Activated naive CD4-positive, alpha-beta T cell (primary cell): Measurements from ENCODE around the gene RSU1.

Experiments used
- DNase-seq, 4 experiments: peaks; one replicate each; lab custom pipeline; 2025; lab: John Stamatoyannopoulos, UW

The RSU1 gene

DNA sequence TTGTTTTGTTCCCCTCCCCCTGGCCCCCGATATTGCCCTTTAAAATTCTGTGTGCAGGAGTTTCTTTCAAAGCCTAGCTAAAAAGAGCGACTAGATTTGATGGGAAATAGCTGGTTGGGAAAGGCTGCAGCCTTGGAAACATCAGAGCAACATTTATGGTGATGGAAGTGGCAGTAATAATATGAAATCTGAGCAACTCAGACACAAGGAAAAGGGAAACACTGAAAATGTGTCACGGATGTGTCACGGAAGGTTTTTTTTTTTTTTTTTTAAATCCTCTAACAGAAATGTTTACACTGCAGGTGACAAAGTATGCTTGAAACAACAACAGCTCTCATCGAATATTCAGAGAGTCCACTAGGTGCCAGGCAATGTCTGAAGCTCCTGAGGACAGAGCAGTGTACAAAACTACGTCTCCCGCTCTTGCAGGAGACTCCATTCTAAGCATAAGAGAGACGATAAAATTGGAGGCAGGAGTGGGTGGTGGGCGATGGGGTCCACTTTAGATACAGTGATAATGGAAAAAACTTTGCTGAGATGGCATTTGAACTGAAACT, 143.0 kb downstream of the RSU1 start:
- DNase-seq = no peak

DNA sequence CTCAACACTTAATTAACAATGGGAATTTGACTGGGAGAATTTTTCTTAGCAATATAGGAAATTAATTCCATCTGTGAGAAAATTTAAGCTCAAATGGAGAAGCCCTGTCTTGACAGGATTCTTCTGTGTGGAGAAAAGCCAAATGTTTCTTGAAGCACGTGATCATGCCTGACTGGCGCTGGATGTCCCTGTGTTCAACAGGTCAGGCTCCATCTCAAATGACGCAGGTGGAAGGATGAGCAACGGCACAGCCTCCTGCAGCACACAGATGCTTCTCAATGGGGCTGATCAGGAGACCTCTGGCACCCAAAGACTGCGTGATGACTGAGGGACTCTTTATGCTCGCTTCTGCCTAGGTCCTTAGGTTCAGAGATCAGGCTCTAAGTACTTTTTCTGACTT, 143.8 kb downstream of the RSU1 start:
- no peak for DNase-seq

DNA sequence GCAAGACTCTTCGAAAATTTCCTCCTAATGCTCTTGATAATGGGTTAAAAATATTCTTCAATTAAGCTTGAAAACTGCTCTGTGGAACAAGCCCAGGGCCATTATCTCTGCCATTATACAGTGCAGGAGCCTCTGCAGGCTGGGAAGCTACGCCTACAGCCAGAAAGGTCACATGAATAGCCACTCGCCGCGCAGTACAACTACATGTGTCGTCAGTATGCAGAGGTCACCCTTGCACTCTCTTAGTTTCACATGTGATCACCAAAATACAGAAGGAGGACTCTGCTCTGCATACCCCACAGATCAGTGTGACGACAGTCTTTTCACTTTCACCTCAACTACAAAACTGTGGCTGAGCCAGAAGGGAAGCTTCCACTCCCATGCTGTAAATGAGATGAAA, 153.8 kb downstream of the RSU1 start:
- DNase-seq = no peak

DNA sequence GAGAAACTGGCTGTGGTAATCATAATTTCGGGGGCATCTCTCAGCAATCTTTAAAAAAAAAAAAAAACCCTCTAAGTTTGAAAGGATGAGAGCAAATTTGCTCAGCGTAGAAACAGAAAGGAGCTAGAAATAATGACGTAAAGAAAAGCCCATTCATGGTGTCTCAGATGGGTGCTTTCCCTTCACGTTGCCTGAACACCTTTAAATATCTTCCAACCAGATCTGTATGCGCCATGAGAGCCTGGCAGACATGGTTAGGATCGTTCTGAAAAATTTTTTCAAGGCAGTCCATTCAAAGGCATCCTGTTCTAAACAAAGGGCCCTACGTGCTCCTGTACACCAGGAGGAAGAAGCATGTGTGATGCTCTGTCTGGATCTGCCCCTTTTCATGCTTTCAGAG, 154.3 kb downstream of the RSU1 start:
- no peak for DNase-seq

DNA sequence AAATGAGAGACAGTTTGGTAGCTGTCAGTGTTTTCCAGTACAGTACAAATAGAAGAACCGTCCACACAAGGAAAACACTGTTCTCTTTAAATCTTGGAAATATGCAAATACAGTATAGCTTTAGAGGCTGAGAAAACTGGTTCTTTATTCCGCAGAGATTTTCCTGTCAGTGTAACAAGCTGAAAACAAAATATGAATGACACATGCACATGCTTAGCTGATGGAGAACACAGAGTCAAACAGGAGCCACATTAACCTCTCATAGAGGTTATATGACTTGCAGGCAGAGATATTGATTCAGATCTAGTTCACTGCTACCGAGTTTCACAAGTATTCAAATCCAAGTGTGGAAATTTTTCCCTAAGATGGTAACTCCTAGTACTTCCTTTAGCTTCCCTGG, 160.3 kb downstream of the RSU1 start:
- DNase-seq = no peak

DNA sequence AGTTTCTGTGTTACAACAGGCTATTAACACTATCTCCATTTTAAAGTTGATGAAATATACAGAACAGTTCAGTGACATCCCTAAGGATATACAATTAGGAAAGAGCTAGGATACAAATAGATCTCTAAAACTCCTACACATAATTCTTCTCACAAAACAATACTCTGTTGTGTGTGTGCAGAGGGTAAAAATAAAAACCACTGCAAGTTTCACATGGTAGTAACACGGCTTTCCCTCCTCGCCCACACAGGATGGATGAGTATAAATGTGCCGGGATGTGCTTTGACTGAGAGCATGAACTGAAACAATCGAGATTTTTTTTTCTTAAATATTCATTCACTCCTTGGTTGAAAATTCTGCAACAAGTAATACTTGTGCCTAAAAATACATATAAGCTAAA, 164.0 kb downstream of the RSU1 start:
- DNase-seq = no peak

DNA sequence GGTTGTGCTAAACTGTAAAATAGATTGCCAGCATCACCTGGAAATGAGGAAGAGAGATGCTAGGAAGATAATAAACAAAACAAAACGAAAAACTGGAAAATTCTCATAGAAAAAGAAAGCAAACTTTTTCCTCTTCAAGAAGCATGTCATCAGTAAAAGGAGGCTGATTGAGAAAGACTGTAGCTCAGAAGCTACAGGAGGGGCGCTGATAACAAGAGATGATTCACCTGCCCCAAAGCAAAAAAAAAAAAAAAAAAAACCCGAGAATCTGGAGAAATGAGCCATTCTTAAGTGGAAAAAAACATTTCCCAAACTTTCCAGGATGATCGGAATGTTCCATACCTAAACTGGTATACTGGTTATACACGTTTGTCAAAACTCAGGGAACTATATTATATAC, 165.1 kb downstream of the RSU1 start:
- DNase-seq = no peak

DNA sequence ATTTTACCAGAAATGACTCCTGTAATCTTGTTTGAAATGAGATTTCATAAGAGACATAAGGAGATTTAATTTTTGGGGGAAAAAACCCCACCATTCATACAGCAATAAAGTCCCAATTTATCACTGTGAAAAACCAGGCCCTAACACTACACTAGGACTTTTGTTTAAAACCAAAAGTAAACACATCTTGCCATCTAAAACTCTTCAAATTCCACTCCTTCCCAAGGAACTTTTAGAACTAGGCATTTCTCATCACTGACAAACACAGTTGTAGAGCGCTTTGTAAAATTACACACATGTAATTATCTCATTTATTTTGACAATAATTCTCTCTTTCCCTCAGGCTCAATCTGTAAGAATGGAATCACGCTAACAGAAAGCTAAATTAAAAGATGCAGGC, 167.5 kb downstream of the RSU1 start:
- no peak for DNase-seq

DNA sequence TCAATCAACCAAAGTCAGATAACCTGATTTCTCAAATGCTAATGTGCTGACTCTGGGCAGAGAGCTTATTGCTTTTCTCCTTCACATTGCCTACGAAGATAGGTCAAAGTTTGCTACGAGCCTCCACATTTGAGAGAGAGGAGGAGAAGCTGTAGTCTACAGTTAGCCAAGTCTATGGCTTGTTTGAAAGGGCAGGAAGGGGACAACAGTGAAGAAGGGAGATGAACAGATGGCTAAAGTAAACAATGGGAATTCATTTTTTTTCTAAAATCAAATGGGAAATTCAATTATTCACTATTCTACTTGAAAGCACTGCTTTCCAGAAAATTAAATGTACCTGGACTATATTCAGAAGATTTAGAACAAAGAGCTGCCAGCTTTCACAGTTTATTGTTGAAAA, 168.9 kb downstream of the RSU1 start:
- DNase-seq = no peak

DNA sequence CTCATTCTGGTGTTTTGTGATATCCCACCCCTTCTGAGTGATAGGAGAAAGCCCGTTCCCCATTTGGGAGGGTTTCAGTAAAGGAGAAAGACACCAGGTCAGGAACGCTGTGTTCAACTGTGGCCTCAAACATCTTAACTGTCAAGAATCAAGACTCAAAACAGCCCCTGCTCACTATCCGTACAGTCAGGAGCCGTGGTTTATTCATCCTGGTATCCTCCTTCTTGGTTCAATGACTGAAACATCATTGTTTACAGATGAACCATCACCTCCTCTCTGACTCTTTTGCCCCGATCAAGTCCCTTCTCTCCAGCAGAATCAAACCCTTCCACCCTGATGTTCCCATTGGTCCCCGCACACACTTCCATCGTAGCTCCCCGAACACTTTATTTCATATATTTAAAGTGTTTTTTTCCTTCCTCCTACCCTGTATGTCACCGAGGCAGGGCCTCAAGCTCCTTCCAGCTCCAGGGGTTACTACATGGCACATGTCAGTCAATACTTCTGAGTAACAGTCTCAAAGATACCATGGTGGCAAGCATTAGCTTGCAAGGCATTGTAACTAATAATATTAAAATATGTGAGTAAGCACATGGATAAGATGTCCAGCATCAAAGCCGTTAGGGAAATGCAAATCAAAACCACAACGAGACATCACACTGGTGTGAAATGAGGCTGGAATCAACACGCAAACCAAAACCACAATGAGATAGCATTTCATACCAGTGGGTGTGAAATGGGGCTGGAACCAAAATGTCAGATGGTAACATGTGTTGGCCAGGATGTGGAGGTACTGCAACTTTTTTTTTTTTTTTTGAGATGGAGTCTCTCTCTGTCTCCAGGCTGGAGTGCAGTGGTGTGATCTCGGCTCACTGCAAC, 170.8 kb downstream of the RSU1 start:
- no peak for DNase-seq

DNA sequence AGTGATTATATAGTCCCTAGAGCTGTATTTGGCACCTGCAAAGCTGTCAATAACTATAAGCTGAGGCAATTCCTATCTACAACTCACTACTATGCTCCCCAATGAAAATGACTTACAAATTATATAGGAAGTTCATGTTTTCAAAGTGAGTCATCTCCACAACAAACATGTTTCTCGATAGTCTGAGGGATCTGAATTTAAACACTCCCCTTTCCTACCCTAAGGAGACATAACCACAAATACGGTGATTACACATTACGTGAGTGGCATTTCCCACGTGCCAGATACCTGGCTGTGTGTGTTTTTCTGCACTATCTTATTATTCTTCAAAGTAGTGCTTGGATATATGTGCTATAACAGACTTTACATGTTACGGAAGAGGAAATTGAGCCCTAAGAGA, 173.1 kb downstream of the RSU1 start:
- DNase-seq = no peak

DNA sequence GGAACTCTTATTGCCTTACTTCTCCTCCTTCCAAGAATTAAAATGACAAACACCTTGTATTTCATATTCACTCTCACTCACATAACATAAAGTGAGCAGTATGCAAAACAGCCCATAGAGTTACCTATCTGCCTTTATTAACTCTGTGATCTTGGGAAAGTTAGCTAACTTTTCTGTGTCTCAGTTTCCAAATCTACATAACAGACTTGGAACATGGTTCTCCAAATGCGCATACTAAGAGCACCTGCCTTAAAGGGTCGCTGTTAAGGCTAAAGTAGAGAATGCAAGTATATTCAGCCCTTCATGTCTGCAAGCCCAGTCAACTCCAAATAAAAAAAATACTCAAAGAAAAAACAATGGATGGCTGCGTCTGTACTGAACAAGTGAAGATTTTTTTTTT, 173.7 kb downstream of the RSU1 start:
- no peak for DNase-seq

DNA sequence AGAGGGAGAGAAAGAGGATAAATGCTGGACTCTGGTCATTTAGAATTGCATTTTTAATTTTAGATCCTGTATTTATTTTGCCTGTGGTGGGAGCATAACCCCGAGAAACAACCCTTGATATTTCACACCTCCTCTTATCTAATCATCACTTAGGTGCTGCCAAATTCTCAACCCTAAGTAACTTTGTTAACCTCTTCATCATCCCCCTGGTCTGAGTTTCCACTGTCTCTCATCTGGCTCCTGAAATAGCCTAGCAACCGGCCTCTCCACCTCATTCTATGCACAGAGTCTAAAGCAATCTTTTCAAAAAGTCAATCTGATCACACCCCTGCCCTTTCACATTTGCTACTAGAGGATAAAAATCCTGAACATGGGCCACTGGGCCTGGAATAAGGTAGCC, 177.1 kb downstream of the RSU1 start:
- DNase-seq = no peak

DNA sequence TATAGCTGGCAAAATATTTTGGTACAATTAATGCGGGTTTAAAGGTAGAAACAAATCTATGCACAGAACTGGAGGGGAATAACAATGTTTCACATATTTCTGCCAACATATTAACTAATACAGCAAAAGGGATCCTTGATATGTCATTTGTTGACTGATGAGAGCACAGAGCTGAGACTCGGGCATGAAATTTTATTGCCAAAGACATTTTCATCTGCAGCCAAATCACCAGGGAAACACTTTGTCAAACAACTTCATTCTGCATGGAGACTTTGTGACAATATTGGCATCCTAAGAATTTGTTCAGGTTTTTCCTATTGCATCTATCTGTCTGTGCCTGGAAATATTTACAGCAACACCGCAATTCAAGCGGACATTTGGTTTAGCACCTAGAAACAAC, 177.8 kb downstream of the RSU1 start:
- DNase-seq = no peak

DNA sequence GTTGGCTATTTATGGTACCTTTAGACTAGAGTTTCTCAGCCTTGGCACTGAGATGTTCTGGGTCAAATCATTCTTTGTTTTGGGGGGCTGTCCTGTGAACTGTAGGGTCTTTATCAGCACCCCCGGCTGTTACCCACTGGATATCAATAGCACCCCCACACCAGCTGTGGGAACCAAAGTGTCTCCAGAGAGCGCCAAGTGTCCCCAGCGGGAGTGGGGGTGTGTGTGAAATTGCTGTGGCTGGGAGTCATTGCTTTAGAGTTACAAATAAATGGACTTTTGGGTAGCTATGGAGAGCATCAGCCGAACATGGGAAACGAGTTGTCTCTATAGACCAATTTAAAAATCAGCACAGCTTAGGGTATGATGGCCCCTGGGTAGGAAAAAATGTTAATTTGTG, 184.2 kb downstream of the RSU1 start:
- no peak for DNase-seq

DNA sequence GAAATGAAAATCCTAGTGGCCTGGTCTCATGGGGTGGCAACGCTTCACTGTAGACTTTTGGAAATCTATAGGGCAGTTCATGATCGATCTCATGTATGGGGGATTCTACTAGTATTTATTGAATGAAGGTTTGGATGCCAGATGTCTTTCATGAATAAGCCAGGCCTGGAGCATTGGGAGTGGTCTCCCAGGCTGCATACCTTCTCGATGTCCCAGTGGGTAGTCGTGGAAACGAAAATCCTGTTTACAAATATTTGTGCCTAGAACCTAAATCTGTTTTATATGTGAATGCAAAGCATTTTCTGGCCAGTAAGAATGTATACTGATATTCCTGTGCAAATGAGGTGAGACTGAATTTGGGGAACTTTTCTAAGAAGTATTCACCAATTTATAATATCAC, 190.5 kb downstream of the RSU1 start:
- DNase-seq = no peak

DNA sequence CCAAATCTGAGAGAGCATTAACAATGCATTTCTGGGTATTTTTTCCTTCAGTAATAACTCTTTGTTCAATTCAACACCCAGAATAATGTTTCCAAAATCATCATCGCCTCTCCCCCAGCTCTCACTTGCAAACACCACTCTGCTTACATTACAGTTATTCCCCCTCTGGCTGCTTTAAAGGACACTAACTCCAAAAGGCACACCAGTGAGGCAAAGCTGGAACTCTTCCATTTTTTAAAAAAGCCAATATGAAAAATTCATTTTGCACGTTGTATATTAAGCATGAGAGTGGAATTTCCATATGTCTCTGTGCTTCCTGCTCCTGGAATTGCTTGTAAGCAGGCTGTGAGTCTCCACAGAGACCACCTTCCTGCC, 204.3 kb downstream of the RSU1 start:
- DNase-seq = no peak

DNA sequence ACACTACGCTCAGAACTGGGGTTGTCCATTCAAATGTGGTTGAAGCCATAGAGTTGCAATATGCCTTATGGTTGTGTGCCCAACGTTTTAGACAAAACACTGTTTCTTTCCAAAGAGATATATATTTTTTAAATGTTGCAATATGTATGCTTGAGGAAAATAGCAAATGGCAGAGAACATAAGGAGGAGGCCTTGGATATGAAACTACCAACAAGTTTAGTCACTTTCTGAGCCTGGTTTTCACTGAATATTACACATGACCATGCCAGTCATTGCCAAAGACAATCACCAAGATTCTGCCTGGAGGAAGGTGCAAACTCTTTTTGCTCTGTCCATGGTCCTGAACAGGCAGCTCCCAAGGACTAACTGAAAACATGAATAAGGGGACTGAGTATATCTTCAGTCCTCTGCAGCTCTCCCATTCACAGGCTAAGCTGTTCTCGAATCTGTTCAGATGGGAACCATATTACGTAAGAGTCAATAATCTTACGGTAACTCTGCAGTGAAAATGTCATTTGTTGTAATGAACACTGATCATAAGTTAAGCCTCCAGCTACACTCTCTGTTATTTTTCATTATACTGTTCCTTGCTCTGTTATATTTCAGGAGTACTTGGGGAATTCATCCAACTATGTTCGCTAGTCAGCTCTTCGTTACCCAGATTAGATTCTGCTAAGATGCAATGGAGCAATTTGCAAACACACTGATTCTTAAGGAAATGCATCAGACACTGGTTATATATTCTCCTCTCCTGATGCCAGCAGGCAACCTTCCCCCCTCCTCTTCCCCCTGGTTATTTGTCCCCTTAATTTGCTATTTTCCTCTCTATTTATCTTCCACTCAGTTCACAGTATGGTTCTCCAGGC, 204.9 kb downstream of the RSU1 start:
- no peak for DNase-seq

DNA sequence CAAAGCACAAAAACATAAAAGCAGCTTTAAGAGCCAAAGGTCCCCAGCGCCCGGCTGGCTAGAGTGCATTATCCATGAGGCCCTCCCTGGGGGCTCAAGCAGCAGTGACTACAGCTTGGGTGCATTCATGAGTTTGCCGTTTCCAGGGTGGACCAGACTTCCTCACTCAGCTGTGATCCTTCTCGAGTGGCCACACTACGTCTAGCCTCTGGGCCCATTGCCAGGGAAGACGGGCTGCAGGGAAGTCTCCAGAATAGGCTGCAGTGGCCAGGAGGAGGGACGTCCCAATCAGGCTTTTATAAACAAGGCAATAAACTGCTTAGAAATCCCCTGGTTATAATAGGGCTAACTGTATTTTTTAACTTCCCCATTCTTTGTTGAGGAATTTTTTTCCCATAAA, 206.2 kb downstream of the RSU1 start:
- no peak for DNase-seq

DNA sequence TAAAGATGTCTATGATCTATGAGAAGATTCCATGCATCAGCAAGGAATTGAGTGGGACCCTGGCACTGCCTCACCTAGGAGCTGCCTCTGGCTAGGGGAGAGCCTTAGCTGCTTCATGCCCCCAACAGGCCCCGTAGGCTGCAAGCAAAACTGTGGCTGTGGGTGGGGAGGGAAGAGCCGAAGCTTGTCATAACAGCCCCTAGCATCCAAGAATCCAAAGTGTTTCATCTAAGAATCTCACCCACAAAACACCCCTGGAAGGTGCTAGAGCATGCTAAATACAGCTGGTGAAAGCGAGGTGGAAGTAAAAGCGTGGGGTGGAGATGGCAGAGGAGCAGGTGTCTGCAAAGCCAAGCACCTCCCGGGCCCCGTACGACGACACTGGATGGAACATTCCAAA, 208.0 kb downstream of the RSU1 start:
- DNase-seq = no peak

DNA sequence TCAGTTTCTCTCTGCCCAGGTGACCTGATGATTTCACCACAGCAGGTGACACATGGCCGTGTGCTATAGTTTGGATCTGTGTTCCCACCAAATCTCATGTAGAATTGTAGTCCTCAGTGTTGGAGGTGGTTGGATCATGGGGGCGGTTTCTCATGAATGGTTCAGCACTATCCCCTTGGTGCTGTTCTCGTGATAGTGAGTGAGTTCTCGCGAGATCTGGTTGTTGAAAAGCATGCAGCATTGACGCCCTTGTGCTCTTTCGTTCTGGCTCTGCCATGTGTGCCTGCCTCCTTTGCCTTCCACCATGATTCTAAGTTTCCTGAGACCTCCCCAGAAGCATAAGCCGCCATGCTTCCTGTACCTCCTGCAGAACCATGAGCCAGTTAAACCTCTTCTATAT, 210.3 kb downstream of the RSU1 start:
- no peak for DNase-seq

DNA sequence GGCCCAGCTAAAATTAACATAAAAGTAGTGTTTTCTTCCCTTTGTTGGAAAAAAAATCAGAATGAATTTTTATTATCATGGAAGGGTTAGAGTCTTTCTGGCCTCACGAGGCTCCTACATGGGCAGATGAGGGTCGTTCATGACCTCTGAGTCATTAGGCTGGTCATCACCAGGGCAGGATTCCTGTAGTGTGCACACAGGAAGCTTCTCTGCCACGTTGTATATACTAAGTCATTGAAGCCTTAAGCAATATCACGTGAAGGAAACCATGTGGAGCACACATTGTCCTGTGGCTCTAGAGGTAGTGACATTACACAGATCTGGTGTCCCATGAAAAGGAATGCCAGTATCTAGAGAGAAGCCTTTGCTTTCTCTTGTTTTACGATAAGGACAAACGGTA, 210.8 kb downstream of the RSU1 start:
- no peak for DNase-seq

DNA sequence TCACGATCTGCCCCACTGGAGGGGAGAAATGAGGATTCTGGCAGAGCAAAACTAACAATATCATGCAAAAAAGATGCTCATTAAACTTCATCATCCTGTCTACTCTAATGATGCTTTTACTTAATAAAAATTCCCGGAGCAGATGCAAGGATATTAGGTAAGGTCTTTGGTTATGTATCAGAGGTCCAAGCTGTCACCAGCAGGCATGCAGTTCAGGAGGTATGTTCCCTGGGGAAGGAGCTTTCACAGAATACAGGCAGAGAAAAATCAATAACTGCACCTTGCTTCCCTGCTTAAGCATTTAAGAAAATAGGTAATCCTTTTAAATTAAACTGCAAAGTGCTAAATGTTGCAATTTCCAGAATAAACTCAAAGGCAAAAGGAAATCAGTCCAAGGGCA, 213.9 kb downstream of the RSU1 start:
- no peak for DNase-seq
